HUES48 (cell line): ENCODE data around the gene RIMBP3C.
"Not testable (repeated sequence)": the region's sequence is repeated elsewhere in the genome, so short reads cannot be mapped to it uniquely, and the experiment has no call there.

Experiments
- H3K27ac ChIP-seq: one replicate; pipeline ENCODE4 v1.7.0; 2013; ENCODE audit warnings: low read depth, low read length, inconsistent platforms
- H3K27me3 ChIP-seq: 2 replicates; pipeline ENCODE4 v1.6.1; 2013; ENCODE audit warnings: mild to moderate bottlenecking, low read length; ENCODE audit not compliant: control insufficient read depth, insufficient read depth
- H3K36me3 ChIP-seq: 2 replicates; pipeline ENCODE4 v1.6.1; 2013; ENCODE audit warnings: low read length; ENCODE audit not compliant: control insufficient read depth, insufficient read depth
- H3K4me1 ChIP-seq: 2 replicates; pipeline ENCODE4 v1.6.1; 2013; ENCODE audit warnings: mild to moderate bottlenecking, low read length; ENCODE audit not compliant: control insufficient read depth, insufficient read depth
- H3K4me3 ChIP-seq: 2 replicates; pipeline ENCODE4 v1.5.1; 2013; ENCODE audit warnings: mild to moderate bottlenecking, low read depth, low read length
- H3K9ac ChIP-seq: 2 replicates; pipeline ENCODE4 v1.6.1; 2013; ENCODE audit warnings: mild to moderate bottlenecking, low read depth, low read length, moderate library complexity
- H3K9me3 ChIP-seq: 2 replicates; pipeline ENCODE4 v1.6.1; 2013; ENCODE audit warnings: low read length; ENCODE audit not compliant: control insufficient read depth, insufficient read depth

The RIMBP3C gene

DNA sequence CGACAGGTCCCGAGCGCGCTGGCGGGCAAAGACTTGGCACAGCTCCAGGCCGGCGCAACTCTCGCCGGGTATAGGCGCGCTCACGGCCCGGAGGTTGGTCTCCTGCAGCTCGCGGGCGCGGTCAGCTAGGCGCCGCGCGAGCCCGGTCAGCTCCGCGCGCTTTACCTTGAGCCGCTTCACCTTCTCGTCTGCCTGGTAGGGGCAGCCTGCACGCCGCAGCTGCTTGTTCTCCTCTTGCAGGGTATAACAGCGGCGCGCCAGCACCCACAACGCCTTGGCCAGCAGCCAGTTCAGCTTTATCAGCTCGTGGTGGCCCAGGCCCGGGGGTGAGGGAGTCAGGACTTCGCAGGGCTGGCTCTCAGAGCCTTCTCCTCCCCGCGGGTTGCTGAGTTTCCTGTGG lies 1.7 kb downstream of the RIMBP3C start:
- H3K4me3 ChIP-seq, H3K27me3 ChIP-seq, H3K9me3 ChIP-seq, H3K4me1 ChIP-seq, H3K9ac ChIP-seq, H3K27ac ChIP-seq, H3K36me3 ChIP-seq: not testable (repeated sequence)

DNA sequence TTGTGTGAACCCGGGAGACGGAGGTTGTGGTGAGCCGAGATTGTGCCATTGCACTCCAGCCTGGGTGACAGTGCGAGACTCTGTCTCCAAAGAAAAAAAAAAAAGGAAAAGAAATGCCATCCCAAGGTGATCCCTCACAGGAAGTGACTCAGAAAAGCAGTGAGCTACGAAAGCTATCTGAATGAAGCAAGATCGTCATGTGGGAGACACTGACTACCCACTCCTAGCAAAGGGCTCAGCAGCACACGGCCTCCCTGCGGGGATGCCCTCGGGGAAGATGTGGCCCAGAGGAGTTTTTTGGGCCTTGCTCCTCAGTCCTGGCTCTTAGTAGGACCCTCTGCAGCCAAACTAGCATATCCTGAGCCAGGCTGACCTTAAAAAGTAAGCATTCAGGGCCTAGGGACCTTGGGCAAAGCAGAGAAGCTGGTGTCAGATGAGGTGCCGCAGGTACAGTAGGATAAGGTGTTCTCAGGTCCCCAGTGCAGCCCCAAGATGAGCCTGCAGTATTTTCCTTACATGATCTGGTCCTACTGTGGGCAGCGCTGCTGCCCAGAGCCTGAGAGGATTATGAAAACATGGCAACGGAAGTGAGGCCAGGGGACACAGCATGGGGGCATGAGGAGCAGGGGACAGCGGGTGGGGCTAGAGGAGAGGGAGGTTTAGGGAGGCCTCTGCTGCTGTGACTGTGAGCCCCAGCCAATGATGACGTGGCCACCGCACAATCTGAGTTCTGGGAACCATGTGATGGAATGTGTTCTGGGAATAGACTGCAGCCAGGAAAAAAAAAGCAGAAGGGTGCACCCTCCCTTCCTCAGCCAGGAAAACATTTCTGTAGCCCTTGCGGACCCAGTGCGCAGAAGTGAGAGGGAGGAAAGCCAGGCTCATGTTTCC lies 6.6 kb downstream of the RIMBP3C start:
- not testable (repeated sequence) for H3K4me1 ChIP-seq, H3K36me3 ChIP-seq, H3K9me3 ChIP-seq, H3K4me3 ChIP-seq, H3K9ac ChIP-seq, H3K27me3 ChIP-seq, H3K27ac ChIP-seq

DNA sequence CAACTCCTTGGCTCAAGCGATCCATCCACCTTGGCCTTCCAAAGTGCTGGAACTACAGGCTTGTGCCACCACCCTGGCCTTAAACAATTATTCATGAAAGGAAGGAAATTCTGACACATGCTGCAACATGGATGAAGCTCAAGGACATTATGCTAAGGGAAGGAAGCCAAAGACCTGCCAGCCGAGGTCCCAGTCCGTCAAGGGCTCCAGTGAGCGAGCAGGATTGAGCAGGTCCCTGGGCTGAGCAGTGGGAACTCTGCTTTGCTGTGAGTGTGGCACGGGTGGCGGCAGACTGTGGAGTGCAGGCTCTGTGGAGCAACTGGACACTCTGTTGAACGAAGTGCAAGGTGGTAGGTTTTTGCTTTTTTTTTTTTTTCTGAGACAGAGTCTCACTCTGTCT lies 11.4 kb downstream of the RIMBP3C start:
- not testable (repeated sequence) for H3K9me3 ChIP-seq, H3K9ac ChIP-seq, H3K27me3 ChIP-seq, H3K36me3 ChIP-seq, H3K4me1 ChIP-seq, H3K27ac ChIP-seq, H3K4me3 ChIP-seq

DNA sequence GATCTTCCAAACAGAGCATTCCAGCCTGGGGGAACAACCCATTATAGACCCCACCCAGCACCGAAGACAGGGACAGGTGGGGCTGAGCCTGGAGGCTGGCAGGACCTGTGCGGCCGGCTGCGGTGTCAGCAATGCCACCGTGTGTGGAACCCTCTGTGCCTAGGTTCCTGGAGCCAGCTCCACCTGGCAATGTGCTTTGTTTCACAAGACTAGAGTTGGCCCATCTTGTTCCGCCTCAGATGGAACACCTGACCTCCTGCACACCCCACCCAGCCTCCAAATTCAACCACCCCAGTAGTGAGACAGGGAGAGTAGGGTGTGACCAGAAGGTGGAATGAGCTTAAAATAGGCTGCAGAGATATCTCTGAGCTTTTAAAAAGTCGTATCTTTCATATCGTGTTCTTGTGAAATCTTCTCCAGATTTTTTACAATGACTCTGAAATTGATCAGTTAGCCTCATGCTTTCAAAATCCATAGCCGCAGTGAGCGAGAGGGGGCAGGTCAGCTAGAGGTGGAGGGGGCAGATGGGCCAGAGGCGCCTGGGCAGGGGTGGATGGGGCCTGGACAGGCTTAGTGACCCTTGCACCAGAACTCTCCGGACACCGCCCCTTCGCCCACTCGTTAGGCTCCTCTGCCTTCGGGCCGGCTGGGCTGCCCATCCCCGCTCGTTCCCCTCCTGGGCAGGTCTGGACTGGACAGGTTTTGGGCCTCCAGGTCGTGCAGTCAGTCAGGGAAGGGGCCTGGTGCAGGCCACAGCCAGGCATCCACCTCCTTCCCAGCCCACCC lies 18.2 kb downstream of the RIMBP3C start:
- H3K27ac ChIP-seq, H3K9me3 ChIP-seq, H3K27me3 ChIP-seq, H3K4me1 ChIP-seq, H3K4me3 ChIP-seq, H3K9ac ChIP-seq, H3K36me3 ChIP-seq: not testable (repeated sequence)

DNA sequence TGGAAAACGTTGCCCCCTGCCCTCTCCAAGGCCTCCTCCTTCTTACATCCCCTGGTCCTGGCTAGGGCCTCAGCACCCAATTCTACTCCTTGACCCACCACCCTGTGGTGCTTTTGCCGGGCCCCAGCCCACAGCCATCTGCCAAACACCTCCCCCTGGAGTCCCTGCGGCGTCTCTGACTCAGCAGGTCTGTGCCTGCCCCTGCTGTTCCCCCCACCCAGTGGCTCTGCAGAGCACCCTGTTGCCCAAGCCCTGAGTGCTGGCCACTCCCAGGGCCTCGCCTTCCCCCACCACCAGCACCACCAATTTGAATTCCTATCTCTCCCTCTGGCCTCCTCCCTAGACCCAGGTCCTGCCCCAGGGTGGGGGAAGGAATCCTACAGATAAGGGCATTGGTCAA lies 19.7 kb downstream of the RIMBP3C start:
- H3K4me3 ChIP-seq, H3K9me3 ChIP-seq, H3K4me1 ChIP-seq, H3K27ac ChIP-seq, H3K27me3 ChIP-seq, H3K36me3 ChIP-seq, H3K9ac ChIP-seq: not testable (repeated sequence)

DNA sequence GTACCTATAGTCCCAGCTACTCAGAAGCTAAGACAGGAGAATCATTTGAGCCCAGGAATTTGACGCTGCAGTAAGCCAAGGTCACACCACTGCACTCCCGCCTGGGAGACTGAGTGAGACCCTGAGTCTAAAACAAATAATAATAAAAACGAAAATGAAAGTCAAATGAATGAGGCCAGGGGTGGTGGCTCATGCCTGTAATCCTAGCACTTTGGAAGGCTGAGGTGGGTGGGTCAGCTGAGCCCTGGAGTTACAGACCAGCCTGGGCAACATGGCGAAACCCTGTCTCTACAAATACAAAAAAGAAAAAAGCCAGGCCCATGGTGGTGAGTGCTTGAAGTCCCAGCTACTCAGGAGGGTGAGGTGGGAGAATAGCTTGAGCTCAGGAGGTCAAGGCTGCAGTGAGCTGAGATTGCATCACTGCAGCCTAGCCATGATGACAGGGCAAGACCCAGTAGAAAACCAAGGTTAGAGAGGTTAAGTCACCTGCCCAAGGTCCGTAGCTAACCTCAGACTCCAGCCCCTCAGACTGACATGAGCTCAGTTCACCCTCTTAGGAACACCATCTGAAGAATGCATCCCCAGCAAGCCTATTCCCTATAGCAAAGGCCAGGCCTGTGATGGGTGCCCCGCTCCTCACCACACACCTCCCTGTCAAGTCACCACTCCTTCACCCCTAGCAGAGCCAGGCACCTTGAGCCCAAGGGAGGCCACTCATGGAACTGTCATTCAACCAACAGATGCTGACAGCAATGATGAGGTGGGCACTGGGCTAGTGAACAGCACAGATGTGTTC lies 24.4 kb downstream of the RIMBP3C start:
- H3K27ac ChIP-seq, H3K36me3 ChIP-seq, H3K9me3 ChIP-seq, H3K4me1 ChIP-seq, H3K9ac ChIP-seq, H3K4me3 ChIP-seq, H3K27me3 ChIP-seq: not testable (repeated sequence)

DNA sequence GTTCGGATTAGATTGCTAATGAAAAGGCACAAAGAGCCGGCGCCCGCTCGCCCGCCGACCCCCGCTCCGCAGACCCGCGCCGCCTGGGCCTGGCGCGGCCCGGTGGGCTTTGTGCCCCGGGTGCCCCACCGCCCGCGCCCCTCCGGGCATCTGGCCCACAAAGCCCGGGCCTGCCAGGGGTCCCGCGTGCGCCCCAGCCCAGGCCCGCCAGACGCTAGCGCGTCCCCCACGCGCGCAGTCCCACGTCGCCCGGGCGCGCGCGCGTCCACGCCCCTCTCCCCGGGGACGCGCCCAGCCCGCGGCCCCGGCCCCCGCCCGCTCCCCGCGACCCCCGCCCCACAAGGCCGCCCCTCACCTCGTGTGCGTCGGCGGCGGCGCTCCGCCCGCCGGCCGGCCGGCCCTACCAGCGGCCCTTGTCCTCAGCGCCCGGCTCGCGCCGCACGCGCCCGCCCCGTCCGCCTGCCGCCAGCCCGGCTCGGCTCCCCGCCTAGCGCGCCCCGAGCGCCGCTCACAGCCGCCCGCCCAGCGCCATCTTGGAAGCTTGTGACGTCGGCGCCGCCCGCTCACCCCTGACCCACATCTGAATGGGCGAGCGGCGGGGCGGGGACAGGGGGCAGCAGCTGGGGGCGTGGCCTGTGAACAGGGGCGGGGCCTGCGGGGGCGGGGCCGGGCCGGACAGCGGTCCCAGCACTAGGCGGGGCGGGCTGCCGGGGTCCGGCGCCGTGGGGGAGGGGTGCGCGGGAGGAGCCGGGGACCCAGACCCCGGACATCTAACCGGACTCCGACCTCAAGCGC lies 34.1 kb downstream of the RIMBP3C start:
- H3K9me3 ChIP-seq, H3K4me3 ChIP-seq, H3K4me1 ChIP-seq, H3K36me3 ChIP-seq, H3K27ac ChIP-seq, H3K9ac ChIP-seq, H3K27me3 ChIP-seq: not testable (repeated sequence)

DNA sequence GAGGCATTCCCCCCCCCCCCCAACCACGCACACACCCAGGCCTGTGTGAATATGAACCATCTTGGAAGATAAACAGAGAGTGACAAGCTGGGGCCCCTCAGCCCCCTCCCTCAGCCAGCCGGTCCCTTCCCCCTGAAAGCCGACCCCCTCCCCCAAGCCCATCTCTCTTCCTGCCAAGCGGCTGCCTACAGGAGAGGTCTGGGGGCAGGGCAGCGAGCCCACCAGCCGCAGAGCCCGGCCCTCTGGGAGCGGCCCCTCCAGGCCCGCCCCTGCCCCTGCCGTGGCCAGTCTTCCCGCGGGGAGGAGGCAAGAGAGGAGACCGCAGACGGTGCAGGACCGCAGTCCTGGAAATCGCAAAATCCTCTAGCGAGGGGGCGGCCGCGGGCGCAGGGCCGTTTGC lies 34.7 kb downstream of the RIMBP3C start:
- not testable (repeated sequence) for H3K36me3 ChIP-seq, H3K27ac ChIP-seq, H3K9me3 ChIP-seq, H3K9ac ChIP-seq, H3K4me1 ChIP-seq, H3K27me3 ChIP-seq, H3K4me3 ChIP-seq

DNA sequence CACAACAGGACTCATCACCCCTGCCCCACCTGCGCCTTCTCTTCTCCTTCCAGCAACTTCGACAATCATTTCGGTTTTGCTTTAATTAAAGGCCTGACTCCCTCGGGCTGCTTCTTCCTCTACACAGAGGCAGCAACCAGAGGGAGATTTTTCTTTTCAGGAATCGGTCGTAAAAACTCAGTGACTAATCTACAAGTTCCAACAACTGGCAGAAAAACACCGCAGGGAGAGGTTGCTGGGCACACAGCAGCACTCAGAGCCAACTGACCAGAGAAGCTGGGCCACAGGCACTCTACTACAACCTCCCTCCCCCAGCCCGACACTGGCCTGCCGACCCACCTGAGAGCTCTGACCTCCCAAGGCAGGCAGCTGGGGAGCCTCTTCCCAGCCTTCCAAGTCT lies 36.0 kb downstream of the RIMBP3C start:
- H3K9ac ChIP-seq, H3K9me3 ChIP-seq, H3K36me3 ChIP-seq, H3K4me1 ChIP-seq, H3K27ac ChIP-seq, H3K4me3 ChIP-seq, H3K27me3 ChIP-seq: not testable (repeated sequence)

DNA sequence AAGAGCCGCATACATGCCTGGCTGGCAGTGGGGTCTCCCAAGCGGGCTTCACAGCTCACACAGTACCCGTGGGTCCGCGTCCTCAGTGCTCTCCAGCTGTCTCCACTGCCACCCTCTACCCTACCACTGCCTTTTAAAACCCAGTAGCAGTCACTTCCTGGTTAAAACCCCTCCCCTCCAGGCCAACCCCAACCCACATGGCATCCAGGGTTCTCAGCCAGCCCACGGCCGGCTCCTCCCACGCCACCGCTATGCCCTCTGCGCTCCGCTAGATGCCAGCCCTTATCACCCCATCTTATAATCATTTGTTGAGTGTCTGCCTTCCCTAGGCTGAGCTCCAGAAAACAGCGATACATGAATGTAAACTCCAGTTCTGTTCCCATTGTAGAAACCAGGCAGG lies 37.1 kb downstream of the RIMBP3C start:
- H3K27ac ChIP-seq, H3K9ac ChIP-seq, H3K4me3 ChIP-seq, H3K36me3 ChIP-seq, H3K9me3 ChIP-seq, H3K27me3 ChIP-seq, H3K4me1 ChIP-seq: not testable (repeated sequence)
